ENCODE data around the gene XRRA1.
"Not testable (repeated sequence)": the region's sequence is repeated elsewhere in the genome, so short reads cannot be mapped to it uniquely, and the experiment has no call there.

- TF ChIP-seq, protein P1, sequence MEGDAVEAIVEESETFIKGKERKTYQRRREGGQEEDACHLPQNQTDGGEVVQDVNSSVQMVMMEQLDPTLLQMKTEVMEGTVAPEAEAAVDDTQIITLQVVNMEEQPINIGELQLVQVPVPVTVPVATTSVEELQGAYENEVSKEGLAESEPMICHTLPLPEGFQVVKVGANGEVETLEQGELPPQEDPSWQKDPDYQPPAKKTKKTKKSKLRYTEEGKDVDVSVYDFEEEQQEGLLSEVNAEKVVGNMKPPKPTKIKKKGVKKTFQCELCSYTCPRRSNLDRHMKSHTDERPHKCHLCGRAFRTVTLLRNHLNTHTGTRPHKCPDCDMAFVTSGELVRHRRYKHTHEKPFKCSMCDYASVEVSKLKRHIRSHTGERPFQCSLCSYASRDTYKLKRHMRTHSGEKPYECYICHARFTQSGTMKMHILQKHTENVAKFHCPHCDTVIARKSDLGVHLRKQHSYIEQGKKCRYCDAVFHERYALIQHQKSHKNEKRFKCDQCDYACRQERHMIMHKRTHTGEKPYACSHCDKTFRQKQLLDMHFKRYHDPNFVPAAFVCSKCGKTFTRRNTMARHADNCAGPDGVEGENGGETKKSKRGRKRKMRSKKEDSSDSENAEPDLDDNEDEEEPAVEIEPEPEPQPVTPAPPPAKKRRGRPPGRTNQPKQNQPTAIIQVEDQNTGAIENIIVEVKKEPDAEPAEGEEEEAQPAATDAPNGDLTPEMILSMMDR (IDR thresholded peaks at IDR 0.05) = not testable (repeated sequence)
- not testable (repeated sequence) for TF ChIP-seq POLR2A (IDR thresholded peaks at IDR 0.05)
Observed at GRCh38 chr11:74893015-74893414, 55.9 kb downstream of the XRRA1 start.

All from heart left ventricle (tissue), 13 donors.